Smooth muscle cell of the brain vasculature (primary cell): ENCODE measurements around the gene CCDC13.
A peak's percentile ranks its signal among the peaks of the same experiment; 100 is the strongest.
"Not testable (repeated sequence)": the region's sequence is repeated elsewhere in the genome, so short reads cannot be mapped to it uniquely, and the experiment has no call there.

Experiments
- DNase-seq: peaks from one replicate; pipeline ENCODE4 v3.0.0-alpha.2; 2012; ENCODE audit warnings: low read depth, low spot score

CCDC13 gene, protein sequence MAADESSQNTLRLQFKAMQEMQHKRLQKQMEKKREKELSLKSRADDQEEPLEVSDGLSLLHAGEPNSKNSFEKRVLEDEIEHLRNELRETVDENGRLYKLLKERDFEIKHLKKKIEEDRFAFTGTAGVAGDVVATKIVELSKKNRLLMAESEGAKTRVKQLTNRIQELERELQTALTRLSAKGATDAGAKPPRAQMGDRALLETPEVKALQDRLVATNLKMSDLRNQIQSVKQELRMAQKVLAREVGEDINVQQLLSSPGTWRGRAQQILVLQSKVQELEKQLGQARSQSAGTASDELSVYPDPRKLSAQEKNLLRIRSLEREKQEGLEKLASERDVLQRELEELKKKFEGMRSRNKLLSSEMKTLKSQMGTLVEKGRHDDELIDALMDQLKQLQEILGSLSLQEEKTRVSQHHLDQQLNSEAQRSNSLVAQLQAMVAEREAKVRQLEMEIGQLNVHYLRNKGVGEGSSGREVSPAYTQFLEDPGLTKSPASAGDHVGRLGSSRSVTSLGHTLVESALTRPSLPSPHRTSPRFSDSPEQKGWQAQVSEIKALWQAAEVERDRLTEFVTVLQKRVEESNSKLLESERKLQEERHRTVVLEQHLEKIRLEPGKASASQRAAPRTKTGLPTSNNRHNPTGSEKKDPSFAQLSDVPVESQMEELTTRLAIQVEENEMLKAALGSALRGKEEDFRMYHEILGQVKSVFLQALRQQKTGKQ

GRCh38 chr3:42772670-42773408 is at the start of gene CCDC13:
Gene CCDC13 (minus strand): TSS chr3:42773253. CDS start chr3:42758345, 14,908 bp downstream.
- DNase-seq: peak; percentile 65

GRCh38 chr3:42822828-42823227 is 49.8 kb upstream of the CCDC13 start:
- DNase-seq: no peak

GRCh38 chr3:42820746-42821051 is 47.6 kb upstream of the CCDC13 start:
- no peak for DNase-seq

- no peak for DNase-seq
These were observed 46.4 kb upstream of the CCDC13 start for GRCh38 chr3:42819351-42819965.

DNA sequence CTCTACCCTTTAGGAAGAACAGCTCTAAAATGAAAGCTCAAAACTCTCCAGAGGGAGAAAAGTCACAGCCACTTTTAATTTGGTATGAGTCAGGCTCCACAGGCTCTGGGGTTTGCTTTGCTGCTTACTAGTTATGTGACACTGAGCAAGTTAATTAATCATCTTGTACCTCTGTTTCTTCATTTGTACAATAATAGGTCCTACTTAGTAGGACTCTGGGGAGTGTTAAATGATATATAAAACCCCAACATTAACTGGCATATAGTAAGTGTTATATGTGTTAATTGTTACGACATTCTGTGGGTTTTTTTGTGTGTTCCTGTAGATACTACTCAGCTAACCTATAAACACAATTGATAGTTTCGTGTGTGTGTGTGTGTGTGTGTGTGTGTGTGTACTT is 42.8 kb upstream of the CCDC13 start:
- no peak for DNase-seq

DNA sequence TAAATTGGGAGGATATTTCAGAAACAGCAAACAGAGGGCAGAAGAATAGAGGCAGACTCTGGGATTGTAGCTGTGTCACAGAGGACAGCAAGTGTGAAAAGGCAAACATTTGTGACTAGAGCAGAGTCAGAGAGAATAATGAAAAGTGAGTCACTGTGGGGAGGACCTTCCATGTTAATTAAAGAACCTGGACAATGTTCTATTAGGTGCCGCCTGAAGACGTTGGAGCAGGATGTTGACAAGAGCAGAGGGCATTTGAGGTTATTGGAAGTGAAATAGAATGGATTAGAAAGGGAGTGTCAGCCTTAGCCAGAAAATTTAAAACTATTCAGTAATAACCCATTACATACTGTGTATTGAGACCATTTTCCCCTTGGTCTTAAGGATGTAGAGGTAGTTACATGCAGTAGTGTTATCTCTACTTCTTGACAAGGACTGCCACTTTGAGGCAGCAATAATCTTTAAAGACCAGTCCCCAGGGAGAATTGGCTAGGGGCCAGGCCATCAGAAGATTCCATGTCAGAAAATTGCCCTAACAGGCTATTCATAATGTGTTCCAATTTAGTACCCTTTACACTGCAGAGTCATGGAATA is 42.0 kb upstream of the CCDC13 start:
- DNase-seq: no peak

- no peak for DNase-seq
These were observed 41.2 kb upstream of the CCDC13 start for GRCh38 chr3:42814246-42814645.

DNA sequence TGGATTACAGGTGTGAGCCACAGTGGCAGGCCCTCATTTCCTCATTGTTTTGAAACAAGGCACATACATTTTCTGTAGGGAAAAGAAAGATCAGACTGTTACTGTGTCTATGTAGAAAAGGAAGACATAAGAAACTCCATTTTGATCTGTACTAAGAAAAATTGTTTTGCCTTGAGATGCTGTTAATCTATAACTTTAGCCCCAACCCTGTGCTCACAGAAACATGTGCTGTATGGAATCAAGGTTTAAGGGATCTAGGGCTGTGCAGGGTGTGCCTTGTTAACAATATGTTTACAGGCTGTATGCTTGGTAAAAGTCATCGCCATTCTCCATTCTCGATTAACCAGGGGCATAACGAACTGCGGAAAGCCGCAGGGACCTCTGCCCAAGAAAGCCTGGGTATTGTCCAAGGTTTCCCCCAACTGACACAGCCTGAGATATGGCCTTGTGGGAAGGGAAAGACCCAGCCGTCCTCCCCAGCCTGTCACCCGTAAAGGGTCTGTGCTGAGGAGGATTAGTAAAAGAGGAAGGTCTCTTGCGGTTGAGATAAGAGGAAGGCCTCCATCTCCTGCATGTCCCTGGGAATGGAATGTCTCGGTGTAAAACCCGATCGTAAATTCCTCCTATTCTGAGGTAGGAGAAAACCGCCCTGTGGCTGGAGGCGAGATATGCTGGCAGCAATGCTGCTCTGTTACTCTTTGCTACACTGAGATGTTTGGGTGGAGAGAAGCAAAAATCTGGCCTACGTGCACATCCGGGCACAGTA is 38.2 kb upstream of the CCDC13 start:
- not testable (repeated sequence) for DNase-seq

- not testable (repeated sequence) for DNase-seq
These were observed 37.7 kb upstream of the CCDC13 start for GRCh38 chr3:42810706-42811105.

DNA sequence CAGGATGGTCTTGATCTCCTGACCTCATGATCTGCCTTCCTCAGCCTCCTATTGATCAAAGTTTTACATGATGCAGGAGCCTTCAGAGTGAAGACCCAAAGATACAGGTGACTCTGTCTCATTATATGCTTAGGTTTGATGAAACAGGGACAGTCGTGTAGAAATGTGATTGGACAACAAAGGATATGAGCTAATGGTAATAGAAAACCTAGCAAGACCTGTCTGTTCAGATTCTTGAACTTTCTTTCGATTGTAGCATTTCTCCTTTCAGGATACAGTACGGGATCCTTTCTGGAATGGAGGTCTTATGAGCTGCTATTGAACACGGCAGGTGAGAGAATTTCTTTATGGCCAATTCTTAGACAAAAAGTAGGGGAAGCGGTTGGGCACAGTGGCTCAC is 36.1 kb upstream of the CCDC13 start, which contains the start of gene ACKR2:
Gene ACKR2, plus strand, starts transcription at position 244 of the 400 bp plus-strand sequence. CDS start 55,058 bp downstream, outside the sequence.
- DNase-seq: no peak

GRCh38 chr3:42807929-42808328 is 34.9 kb upstream of the CCDC13 start:
- no peak for DNase-seq

DNA sequence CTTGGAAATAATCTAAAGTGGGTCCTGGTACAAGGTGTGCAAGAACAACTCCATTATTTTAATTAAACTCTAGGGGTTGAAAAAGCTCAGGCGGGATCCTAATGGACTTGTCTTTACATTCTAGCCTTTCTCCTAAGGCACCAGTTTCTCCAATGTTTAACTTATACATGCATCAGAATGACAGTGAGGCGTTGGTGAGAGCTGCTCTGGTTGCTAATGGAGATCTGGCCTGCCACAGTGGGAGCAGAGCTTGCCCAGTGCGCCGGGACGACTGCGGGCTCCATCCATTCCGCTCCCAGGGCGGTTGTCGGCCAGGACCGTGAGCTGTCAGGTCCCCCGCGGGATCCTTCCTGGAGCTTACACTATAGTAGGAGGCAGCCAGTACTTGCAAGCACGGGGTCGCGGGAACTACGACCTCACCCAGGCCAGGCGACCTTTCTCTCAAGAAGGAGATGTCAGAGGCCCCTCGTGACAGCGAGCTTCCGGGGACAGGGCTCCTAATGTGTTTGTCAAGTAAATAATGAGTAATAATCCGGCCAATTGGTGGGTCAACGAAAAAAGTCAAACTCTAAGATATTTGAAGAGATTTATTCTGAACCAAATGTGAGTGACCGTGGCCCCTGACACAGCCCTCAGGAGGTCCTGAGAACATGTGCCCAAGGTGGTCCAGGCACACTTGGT is 32.2 kb upstream of the CCDC13 start:
- DNase-seq: no peak

DNA sequence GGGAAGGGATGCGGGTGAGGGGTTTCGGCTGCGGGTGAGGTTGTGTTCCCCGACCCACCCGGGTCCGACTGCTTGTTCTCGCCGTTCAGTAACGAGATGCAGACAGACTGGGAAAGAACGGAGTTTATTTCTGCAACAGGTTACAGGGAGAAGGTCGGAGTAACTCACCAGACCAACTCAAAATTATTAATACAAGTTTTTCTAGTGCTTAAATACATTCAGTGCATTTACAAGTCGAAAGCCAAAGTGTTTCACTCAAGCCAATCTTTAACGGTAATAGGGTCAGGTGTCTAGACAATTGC is 31.7 kb upstream of the CCDC13 start:
- no peak for DNase-seq

DNA sequence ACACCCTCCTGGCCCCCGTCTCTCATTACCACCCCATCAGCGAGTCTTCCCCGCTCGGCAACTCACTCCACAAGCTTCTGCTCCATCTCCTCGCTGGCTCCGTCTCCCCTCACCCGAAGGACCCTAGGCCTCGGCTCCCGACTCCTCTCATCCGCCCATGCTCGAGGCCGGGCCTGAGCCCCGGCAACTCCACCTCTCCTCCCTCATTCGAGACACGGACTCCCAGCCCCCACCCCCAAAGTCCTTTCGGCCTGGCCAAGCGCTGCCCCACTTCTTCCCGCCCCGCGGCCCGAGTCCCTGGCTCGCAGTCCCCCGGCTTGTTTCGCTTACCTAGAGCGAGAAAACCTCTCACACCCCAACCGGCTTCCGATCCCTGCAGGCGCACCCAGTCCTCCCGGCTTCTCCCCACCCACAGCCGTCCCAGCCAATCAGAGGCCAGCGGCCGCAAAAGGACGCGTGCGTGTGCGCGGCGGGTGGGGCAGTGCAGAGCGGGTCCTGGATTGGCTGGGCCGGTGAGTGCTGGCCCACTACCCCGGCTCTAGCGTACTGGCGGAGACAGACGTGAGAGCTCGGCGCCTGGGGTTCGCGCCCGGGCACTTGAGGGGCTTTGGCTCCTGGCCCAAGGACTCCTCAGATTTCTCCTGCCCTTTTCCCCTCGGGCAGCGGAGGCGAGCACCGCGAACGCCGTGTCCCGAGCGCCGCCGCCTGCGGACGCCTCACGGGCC is 31.2 kb upstream of the CCDC13 start, which contains the start of gene HIGD1A:
Gene HIGD1A, minus strand, starts transcription at position 385 of the 725 bp plus-strand sequence. CDS start 10,237 bp downstream, outside the sequence.
- DNase-seq: peak; percentile 80

GRCh38 chr3:42803414-42804105 is 30.5 kb upstream of the CCDC13 start:
- no peak for DNase-seq

- no peak for DNase-seq
These were observed 29.9 kb upstream of the CCDC13 start for GRCh38 chr3:42802876-42803413.

DNA sequence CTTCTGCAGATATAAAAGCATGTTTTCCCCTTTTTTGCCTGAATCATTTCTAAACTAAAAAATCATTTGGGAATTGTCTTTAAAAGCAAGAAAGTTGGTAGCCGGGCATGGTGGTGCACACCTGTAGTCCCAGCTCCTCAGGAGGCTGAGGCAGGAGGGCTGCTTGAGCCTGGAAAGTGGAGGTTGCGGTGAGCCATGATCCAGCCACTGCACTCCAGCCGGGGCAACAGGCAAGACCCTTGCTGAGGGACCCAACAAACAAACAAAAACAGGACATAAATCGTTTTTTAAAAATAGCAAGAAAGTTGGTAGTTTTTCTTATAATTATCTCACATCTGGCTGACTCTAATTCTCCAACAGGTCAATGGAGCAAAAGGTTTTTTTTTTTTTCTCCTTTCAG is 28.7 kb upstream of the CCDC13 start:
- DNase-seq: no peak

DNA sequence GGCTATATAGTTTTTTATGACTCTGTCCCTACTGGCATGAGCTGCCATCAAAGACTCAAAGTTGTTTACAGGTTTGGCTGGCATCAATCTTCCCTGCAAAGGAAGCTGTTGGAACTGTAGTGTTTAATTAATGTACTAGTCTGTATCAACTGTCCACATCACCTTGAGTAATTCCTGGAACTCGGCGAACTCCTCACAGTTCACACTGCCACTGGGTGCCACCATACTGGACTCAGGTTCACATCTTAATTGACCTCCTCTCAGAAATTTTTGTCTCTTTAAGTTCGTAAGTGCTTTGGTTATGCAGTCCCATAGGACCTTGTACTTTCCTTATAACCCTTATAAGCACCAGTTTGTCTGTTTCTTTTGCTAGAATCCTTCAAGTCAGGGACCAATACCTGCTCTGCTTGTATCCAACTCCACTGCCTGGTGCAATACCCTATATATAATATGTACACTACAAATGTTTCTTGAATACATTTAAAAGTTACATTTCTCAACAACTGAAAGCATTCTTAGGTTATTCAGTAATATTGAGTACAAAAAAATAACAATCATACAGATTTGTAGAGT is 28.1 kb upstream of the CCDC13 start:
- DNase-seq: no peak
